ENCODE data around the gene RASGEF1B.
"Not testable (repeated sequence)": the region's sequence is repeated elsewhere in the genome, so short reads cannot be mapped to it uniquely, and the experiment has no call there.

- not testable (repeated sequence) for TF ChIP-seq POLR2A, SPI1, TAF1, POLR2AphosphoS5 (IDR thresholded peaks at IDR 0.05; ENCODE audit: low read depth, low read length)
These were observed 1.9 kb upstream of the RASGEF1B start for GRCh38 chr4:81473331-81474265.
